Effector memory CD8-positive, alpha-beta T cell (primary cell): ENCODE results near the gene TPRN.

Experiments
- ATAC-seq: fragments of 150-1000 bp; cut with Tn5 transposase; replicated peaks from 2 replicates; pipeline ENCODE4 v1.10.0; 2021; ENCODE audit warnings: mild to moderate bottlenecking, moderate library complexity
- DNase-seq, 3 experiments: peaks; one replicate each; pipeline ENCODE4 v3.0.0; 2021
- H3K27ac Mint-ChIP-seq, 2 donors: one replicate each; pipeline ENCODE4 v1.8.0; 2022; ENCODE audit warnings: mild to moderate bottlenecking in 2 of 2, mixed read lengths in 2 of 2, moderate library complexity in 2 of 2
- H3K27me3 Mint-ChIP-seq, 2 donors: one replicate each; pipeline ENCODE4 v1.8.0; 2022; ENCODE audit warnings: mixed read lengths in 2 of 2
- H3K36me3 Mint-ChIP-seq: one replicate; pipeline ENCODE4 v1.8.0; 2022; ENCODE audit warnings: mild to moderate bottlenecking, moderate library complexity, mixed read lengths; ENCODE audit not compliant: insufficient read depth
- H3K4me1 Mint-ChIP-seq, 2 donors: one replicate each; pipeline ENCODE4 v1.8.0; 2022; ENCODE audit warnings: low read depth in 2 of 2, mixed read lengths in 2 of 2
- H3K4me3 Mint-ChIP-seq, 2 donors: one replicate each; pipeline ENCODE4 v1.8.0; 2022; ENCODE audit warnings: mild to moderate bottlenecking in 2 of 2, mixed read lengths in 2 of 2, moderate library complexity in 2 of 2
- H3K9me3 Mint-ChIP-seq, 2 donors: one replicate each; pipeline ENCODE4 v1.8.0; 2022; ENCODE audit warnings: mixed read lengths in 2 of 2

The TPRN gene

GRCh38 chr9:137160054-137160425 lies 40.5 kb downstream of the TPRN start:
- no peak for ATAC-seq
- Mint-ChIP-seq H3K4me1 (peaks cover 11 to 13% of the 10 kb centered on the region in 2 donors), H3K27ac (no peak overlapping the region), H3K9me3 (no peaks in the 10 kb centered on the region), H3K36me3 (peaks cover 3% of the 10 kb centered on the region), H3K4me3 (no peak overlapping the region), H3K27me3 (peaks cover 35 to 72% of the 10 kb centered on the region in 2 donors)
- no peak for DNase-seq

- no peaks in the 10 kb centered on the region for H3K9me3 Mint-ChIP-seq
- DNase-seq (no peak), ATAC-seq (no peak)
- peaks cover 11 to 13% of the 10 kb centered on the region in 2 donors for H3K4me1 Mint-ChIP-seq
- peak overlapping the region in 1 of 2 donors; percentile 51 for H3K27ac Mint-ChIP-seq
- peaks cover 34 to 70% of the 10 kb centered on the region in 2 donors for H3K27me3 Mint-ChIP-seq
- H3K36me3 Mint-ChIP-seq = peaks cover 3% of the 10 kb centered on the region
- H3K4me3 Mint-ChIP-seq = peak overlapping the region in 1 of 2 donors; percentile 45
Measured at GRCh38 chr9:137159105-137160053, 41.2 kb downstream of the TPRN start.

- ATAC-seq (no peak), DNase-seq (no peak)
- Mint-ChIP-seq H3K4me1 (peaks cover 11 to 13% of the 10 kb centered on the region in 2 donors), H3K27ac (no peak overlapping the region), H3K27me3 (peaks cover 31 to 62% of the 10 kb centered on the region in 2 donors), H3K4me3 (peak overlapping the region in 1 of 2 donors; percentile 8), H3K9me3 (no peaks in the 10 kb centered on the region), H3K36me3 (peaks cover 3% of the 10 kb centered on the region)
Measured at GRCh38 chr9:137158625-137159024, 41.9 kb downstream of the TPRN start.

GRCh38 chr9:137157618-137158415 lies 42.7 kb downstream of the TPRN start:
- DNase-seq (no peak), ATAC-seq (no peak)
- Mint-ChIP-seq H3K27ac (no peak overlapping the region), H3K27me3 (peaks cover 31 to 54% of the 10 kb centered on the region in 2 donors), H3K4me3 (peak overlapping the region; percentile 65 to 68), H3K9me3 (no peaks in the 10 kb centered on the region), H3K4me1 (peaks cover 11 to 13% of the 10 kb centered on the region in 2 donors), H3K36me3 (no peaks in the 10 kb centered on the region)

- H3K9me3 Mint-ChIP-seq = no peaks in the 10 kb centered on the region
- peak overlapping the region; percentile 65 to 68 for H3K4me3 Mint-ChIP-seq
- H3K4me1 Mint-ChIP-seq = peaks cover 11 to 13% of the 10 kb centered on the region in 2 donors
- no peak overlapping the region for H3K27ac Mint-ChIP-seq
- peaks cover 31 to 50% of the 10 kb centered on the region in 2 donors for H3K27me3 Mint-ChIP-seq
- ATAC-seq = peak; percentile 72
- DNase-seq = peak; percentile 33 to 43 (median 38)
- H3K36me3 Mint-ChIP-seq = no peaks in the 10 kb centered on the region
Measured at GRCh38 chr9:137156567-137157375, 43.8 kb downstream of the TPRN start.

- no peak overlapping the region for H3K4me3 Mint-ChIP-seq
- H3K27ac Mint-ChIP-seq = no peak overlapping the region
- peaks cover 11 to 26% of the 10 kb centered on the region in 2 donors for H3K27me3 Mint-ChIP-seq
- peaks cover 5 to 6% of the 10 kb centered on the region in 2 donors for H3K4me1 Mint-ChIP-seq
- H3K36me3 Mint-ChIP-seq = no peaks in the 10 kb centered on the region
- no peak for DNase-seq
- ATAC-seq = no peak
- no peaks in the 10 kb centered on the region for H3K9me3 Mint-ChIP-seq
Measured at GRCh38 chr9:137152844-137153405, 47.6 kb downstream of the TPRN start.

- H3K27me3 Mint-ChIP-seq = peaks cover 9 to 23% of the 10 kb centered on the region in 2 donors
- H3K9me3 Mint-ChIP-seq = no peaks in the 10 kb centered on the region
- no peaks in the 10 kb centered on the region for H3K36me3 Mint-ChIP-seq
- DNase-seq (no peak), ATAC-seq (no peak)
- no peak overlapping the region for H3K4me3 Mint-ChIP-seq
- H3K4me1 Mint-ChIP-seq = no peaks in the 10 kb centered on the region
- peak overlapping the region in 1 of 2 donors; percentile 15 for H3K27ac Mint-ChIP-seq
Measured at GRCh38 chr9:137150617-137151457, 49.7 kb downstream of the TPRN start.

GRCh38 chr9:137149942-137150616 lies 50.5 kb downstream of the TPRN start:
- H3K36me3 Mint-ChIP-seq = no peaks in the 10 kb centered on the region
- H3K27ac Mint-ChIP-seq = no peak overlapping the region
- ATAC-seq = no peak
- no peaks in the 10 kb centered on the region for H3K4me1 Mint-ChIP-seq
- H3K9me3 Mint-ChIP-seq = no peaks in the 10 kb centered on the region
- H3K27me3 Mint-ChIP-seq = peaks cover 9 to 15% of the 10 kb centered on the region in 2 donors
- DNase-seq = no peak
- no peak overlapping the region for H3K4me3 Mint-ChIP-seq

GRCh38 chr9:137149363-137149762 lies 51.2 kb downstream of the TPRN start:
- Mint-ChIP-seq H3K27me3 (peaks cover 5 to 12% of the 10 kb centered on the region in 2 donors), H3K36me3 (no peaks in the 10 kb centered on the region), H3K4me3 (no peak overlapping the region), H3K9me3 (no peaks in the 10 kb centered on the region), H3K27ac (no peak overlapping the region), H3K4me1 (no peaks in the 10 kb centered on the region)
- no peak for DNase-seq
- no peak for ATAC-seq

- Mint-ChIP-seq H3K9me3 (no peaks in the 10 kb centered on the region), H3K4me1 (no peaks in the 10 kb centered on the region), H3K27me3 (peaks cover 5 to 19% of the 10 kb centered on the region in 2 donors), H3K27ac (no peak overlapping the region), H3K36me3 (no peaks in the 10 kb centered on the region), H3K4me3 (no peak overlapping the region)
- DNase-seq = no peak
- no peak for ATAC-seq
Measured at GRCh38 chr9:137148661-137149060, 51.9 kb downstream of the TPRN start.

- peaks cover 5 to 23% of the 10 kb centered on the region in 2 donors for H3K27me3 Mint-ChIP-seq
- no peaks in the 10 kb centered on the region for H3K9me3 Mint-ChIP-seq
- H3K4me3 Mint-ChIP-seq = no peak overlapping the region
- DNase-seq (no peak), ATAC-seq (no peak)
- no peaks in the 10 kb centered on the region for H3K4me1 Mint-ChIP-seq
- H3K36me3 Mint-ChIP-seq = no peaks in the 10 kb centered on the region
- no peak overlapping the region for H3K27ac Mint-ChIP-seq
Measured at GRCh38 chr9:137148242-137148641, 52.3 kb downstream of the TPRN start.

- Mint-ChIP-seq H3K4me3 (no peak overlapping the region), H3K9me3 (no peaks in the 10 kb centered on the region), H3K36me3 (no peaks in the 10 kb centered on the region), H3K4me1 (no peaks in the 10 kb centered on the region), H3K27me3 (peaks cover 5 to 28% of the 10 kb centered on the region in 2 donors), H3K27ac (no peak overlapping the region)
- ATAC-seq (no peak), DNase-seq (no peak)
Measured at GRCh38 chr9:137147793-137148160, 52.8 kb downstream of the TPRN start.
